Ishikawa (cell line): ENCODE data around the gene ZNF302.

Experiments
- CEBPB ChIP-seq: IDR thresholded peaks from 2 replicates; pipeline ENCODE4 v1.6.1; 2012
- CREB1 ChIP-seq: IDR thresholded peaks from 2 replicates; pipeline ENCODE4 v1.6.1; 2012; ENCODE audit warnings: low read depth
- EGR1 ChIP-seq: IDR thresholded peaks from 2 replicates; pipeline ENCODE4 v1.6.1; 2012
- EP300 ChIP-seq: IDR thresholded peaks from 2 replicates; pipeline ENCODE4 v1.6.1; 2012; ENCODE audit warnings: borderline replicate concordance
- NFIC ChIP-seq: IDR thresholded peaks from 2 replicates; pipeline ENCODE4 v1.6.1; 2012
- RAD21 ChIP-seq: IDR thresholded peaks from 2 replicates; pipeline ENCODE4 v1.6.1; 2012; ENCODE audit warnings: low read depth
- TAF1 ChIP-seq: IDR thresholded peaks from 2 replicates; pipeline ENCODE4 v1.6.1; 2012; ENCODE audit warnings: low read depth, mild to moderate bottlenecking
- TCF12 ChIP-seq: IDR thresholded peaks from 2 replicates; pipeline ENCODE4 v1.6.1; 2012; ENCODE audit warnings: low read depth
- TEAD4 ChIP-seq: IDR thresholded peaks from 2 replicates; pipeline ENCODE4 v1.6.1; 2012
- YY1 ChIP-seq: IDR thresholded peaks from 2 replicates; pipeline ENCODE4 v1.6.1; 2012; ENCODE audit warnings: low read depth
- TF ChIP-seq, protein P1 (sequence below): IDR thresholded peaks from 2 replicates; pipeline ENCODE4 v1.6.1; 2012
- TF ChIP-seq, protein P2 (sequence below): IDR thresholded peaks from 2 replicates; pipeline ENCODE4 v1.6.1; 2012; ENCODE audit warnings: low read depth, mild to moderate bottlenecking
- TF ChIP-seq, protein P3 (sequence below): IDR thresholded peaks from 2 replicates; pipeline ENCODE4 v1.6.1; 2012

DNA sequence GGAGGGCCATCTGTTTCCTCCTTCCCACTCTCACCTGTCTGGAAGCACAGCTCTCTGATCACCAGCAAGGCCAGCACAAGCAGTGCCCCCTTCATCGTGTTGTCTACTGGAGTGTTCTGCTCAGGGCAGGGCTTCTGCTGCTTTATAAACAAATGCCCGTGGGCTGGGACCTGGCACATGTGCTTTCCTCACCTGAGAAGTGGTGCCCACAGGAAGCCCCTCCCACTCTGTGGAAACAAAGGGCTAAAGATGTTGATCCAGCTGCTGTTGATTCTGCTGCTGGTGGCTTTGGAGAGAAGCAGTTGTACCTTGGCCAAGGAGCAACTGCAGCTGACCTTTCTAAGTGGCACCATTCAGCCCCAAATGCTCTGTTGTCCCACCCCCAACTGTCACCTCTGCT, 30.2 kb downstream of the ZNF302 start:
- TF ChIP-seq RAD21 (no peak), NFIC (no peak), EP300 (no peak), TAF1 (no peak), CREB1 (no peak), EGR1 (no peak), TEAD4 (no peak), YY1 (no peak), TCF12 (no peak), CEBPB (no peak)
- TF ChIP-seq, protein P1, sequence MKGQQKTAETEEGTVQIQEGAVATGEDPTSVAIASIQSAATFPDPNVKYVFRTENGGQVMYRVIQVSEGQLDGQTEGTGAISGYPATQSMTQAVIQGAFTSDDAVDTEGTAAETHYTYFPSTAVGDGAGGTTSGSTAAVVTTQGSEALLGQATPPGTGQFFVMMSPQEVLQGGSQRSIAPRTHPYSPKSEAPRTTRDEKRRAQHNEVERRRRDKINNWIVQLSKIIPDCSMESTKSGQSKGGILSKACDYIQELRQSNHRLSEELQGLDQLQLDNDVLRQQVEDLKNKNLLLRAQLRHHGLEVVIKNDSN = no peak
- TF ChIP-seq, protein P2, sequence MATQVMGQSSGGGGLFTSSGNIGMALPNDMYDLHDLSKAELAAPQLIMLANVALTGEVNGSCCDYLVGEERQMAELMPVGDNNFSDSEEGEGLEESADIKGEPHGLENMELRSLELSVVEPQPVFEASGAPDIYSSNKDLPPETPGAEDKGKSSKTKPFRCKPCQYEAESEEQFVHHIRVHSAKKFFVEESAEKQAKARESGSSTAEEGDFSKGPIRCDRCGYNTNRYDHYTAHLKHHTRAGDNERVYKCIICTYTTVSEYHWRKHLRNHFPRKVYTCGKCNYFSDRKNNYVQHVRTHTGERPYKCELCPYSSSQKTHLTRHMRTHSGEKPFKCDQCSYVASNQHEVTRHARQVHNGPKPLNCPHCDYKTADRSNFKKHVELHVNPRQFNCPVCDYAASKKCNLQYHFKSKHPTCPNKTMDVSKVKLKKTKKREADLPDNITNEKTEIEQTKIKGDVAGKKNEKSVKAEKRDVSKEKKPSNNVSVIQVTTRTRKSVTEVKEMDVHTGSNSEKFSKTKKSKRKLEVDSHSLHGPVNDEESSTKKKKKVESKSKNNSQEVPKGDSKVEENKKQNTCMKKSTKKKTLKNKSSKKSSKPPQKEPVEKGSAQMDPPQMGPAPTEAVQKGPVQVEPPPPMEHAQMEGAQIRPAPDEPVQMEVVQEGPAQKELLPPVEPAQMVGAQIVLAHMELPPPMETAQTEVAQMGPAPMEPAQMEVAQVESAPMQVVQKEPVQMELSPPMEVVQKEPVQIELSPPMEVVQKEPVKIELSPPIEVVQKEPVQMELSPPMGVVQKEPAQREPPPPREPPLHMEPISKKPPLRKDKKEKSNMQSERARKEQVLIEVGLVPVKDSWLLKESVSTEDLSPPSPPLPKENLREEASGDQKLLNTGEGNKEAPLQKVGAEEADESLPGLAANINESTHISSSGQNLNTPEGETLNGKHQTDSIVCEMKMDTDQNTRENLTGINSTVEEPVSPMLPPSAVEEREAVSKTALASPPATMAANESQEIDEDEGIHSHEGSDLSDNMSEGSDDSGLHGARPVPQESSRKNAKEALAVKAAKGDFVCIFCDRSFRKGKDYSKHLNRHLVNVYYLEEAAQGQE = no peak
- TF ChIP-seq, protein P3, sequence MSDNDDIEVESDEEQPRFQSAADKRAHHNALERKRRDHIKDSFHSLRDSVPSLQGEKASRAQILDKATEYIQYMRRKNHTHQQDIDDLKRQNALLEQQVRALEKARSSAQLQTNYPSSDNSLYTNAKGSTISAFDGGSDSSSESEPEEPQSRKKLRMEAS = no peak
